ENCODE measurements around the gene ATXN7L3.
"Not testable (repeated sequence)": the region's sequence is repeated elsewhere in the genome, so short reads cannot be mapped to it uniquely, and the experiment has no call there.

The ATXN7L3 gene

DNA sequence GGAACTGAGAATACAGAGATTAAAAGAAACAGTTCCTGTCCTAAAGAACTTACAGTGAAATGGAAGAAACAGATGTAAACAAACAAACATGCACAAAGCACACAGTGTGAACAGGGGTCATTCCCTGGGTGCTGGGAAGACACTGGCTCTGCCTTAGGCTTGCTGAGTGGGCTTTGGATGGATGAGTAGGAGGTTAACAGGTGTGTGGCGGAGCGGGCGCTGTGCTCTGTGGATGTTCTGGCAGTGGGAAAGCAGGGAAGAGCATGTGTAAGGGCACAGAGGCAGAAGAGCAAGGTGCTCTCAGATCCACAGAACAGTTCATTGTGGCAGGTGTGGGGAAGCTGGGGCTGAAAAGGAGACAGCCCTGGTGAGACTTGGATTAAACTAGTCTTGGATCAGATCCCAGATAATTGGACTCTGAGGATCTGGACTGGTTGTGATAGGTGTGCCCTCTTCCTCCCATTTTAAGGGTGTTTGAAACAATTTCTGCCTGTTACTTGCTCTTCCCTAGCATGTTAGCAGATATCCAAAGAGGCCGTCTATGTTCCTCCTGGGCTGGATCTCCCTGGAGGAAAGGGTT is 49.8 kb downstream of the ATXN7L3 start:
- TF ChIP-seq, protein P1, sequence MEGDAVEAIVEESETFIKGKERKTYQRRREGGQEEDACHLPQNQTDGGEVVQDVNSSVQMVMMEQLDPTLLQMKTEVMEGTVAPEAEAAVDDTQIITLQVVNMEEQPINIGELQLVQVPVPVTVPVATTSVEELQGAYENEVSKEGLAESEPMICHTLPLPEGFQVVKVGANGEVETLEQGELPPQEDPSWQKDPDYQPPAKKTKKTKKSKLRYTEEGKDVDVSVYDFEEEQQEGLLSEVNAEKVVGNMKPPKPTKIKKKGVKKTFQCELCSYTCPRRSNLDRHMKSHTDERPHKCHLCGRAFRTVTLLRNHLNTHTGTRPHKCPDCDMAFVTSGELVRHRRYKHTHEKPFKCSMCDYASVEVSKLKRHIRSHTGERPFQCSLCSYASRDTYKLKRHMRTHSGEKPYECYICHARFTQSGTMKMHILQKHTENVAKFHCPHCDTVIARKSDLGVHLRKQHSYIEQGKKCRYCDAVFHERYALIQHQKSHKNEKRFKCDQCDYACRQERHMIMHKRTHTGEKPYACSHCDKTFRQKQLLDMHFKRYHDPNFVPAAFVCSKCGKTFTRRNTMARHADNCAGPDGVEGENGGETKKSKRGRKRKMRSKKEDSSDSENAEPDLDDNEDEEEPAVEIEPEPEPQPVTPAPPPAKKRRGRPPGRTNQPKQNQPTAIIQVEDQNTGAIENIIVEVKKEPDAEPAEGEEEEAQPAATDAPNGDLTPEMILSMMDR (IDR thresholded peaks at IDR 0.05; ENCODE audit: borderline replicate concordance, control extremely low read depth, extremely low read depth, insufficient read depth, missing control alignments) = no peak
- DNase-seq (ENCODE audit: low spot score) = no peak
- in situ Hi-C loops (cut with MboI; ENCODE audit: low sequenced_read_pairs, unreplicated experiment) = loop anchor here (25.0 kb wide), 1 partner anchor 213 kb away; the partner anchor contains the start of gene PPY

DNA sequence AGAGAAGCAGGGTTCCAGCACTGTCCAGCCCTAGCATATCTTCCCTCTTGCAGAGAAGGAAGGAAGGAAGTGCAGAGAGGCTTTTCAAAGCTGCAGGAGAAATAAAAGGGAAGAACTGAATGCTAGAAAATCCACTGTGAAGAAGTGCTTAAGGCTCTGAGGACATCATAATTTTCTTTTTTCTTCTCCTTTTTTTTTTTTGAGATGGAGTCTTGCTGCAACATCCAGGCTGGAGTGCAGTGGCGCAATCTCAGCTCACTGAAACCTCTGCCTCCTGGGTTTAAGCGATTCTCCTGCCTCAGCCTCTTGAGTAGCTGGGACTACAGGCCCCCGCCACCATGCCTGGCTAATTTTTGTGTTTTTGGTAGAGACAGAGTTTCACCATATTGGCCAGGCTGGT is 50.6 kb downstream of the ATXN7L3 start:
- in situ Hi-C loops (cut with MboI; ENCODE audit: low sequenced_read_pairs, unreplicated experiment); DNase-seq (ENCODE audit: low spot score): not testable (repeated sequence)

DNA sequence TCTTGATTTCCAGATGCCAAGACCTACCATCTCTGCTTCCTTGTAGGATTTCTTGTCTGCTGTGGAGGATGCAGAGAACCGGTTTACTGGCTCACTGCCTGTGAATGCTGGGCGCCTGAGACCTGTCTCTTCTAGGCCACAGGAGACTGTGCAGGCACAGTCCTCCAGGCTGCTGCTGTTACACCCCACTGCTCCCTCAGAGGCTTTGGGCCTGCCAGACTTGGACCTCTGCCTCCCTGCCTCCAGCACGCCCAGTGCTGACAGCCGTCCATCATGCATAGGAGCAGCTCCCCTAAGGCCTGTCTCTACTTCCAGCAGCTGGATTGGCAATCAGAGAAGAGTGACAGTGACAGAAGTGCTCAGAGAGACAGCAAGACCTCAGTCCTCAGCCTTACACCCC is 51.9 kb downstream of the ATXN7L3 start:
- TF ChIP-seq, protein P1 (IDR thresholded peaks at IDR 0.05; ENCODE audit: borderline replicate concordance, control extremely low read depth, extremely low read depth, insufficient read depth, missing control alignments) = no peak
- DNase-seq (ENCODE audit: low spot score) = no peak
- in situ Hi-C loops (cut with MboI; ENCODE audit: low sequenced_read_pairs, unreplicated experiment) = no loop called here

DNA sequence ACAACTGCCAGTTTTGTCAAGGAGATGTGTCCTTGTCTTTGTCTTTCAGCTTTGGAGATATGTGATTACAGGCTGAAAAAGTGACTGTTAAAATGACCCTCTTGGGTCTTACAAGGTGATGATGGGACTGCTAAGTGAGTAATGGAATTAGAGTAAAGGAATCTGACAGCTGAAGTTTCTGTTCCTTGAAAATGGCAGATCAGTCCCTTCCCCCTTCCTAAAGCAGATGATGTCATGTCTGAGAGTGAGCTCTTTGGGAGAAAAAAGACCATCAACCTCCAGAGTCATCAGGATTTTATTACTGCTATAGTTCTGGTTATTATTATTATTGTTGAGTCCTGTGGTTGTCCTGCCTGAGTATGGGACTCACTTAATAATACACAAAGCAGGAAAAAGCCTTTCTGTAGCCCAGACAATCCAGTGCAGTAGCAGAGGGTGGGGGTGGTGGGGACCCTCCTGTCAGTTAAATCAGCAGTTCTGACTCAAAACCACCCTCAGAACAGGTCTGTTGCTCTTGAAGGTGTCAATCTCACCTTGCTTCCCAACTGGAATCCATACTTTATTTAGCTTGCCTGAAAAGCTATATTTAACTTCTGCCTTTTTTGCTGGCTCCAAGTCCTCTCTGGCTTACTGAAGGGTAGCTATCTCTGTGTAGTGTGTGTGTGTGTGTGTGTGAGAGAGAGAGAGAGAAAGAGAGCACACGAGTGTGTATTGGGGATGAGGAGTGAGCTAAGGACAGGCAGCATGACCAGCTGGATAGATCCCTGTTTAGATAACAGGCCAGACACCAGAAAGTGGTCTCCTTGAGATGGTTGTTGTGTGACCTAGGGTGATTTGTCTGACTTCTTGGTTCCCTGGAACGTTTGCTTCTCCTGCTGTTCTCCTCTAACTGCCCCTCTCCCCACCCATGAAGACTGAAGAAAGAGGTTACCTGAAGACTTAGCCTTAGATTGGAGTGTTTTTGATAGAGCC is 53.0 kb downstream of the ATXN7L3 start:
- TF ChIP-seq, protein P1 (IDR thresholded peaks at IDR 0.05; ENCODE audit: borderline replicate concordance, control extremely low read depth, extremely low read depth, insufficient read depth, missing control alignments) = no peak
- in situ Hi-C loops (cut with MboI; ENCODE audit: low sequenced_read_pairs, unreplicated experiment) = no loop called here
- DNase-seq (ENCODE audit: low spot score) = no peak

DNA sequence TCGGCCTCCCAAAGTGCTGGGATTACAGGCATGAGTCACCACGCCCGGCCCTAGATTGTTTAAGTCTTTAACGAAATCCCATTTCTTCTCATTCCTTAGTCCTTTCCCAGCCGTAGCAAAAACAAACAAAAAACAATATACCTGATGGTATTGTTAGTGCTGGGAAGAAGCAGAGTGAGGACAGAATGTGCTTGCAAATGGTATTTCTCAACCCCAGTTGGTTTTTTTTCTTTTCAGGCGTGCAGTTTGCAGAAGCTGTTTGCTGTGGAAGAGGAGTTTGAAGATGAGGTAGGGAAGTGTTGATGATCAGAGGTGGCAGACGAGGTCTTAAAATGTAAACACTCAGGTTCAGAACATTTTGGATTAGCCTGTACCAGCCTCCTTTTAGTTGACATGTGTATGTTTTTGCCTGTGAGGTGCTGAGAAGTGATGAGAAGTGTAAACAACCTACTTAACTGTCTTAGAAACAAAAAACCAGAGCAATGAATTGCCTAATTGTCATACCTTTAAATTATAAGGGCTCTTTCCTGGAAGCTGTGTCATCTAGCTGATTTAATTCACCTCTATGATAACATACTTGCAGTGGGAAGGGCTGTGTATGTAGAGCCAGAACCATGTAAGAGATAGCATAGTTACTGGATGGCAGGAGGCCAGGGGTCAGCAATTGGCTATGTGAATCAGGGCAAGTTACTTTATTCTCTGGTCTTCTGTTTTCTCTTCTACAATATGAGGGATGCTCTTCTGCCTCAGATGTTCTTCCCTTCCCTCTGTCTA is 54.5 kb downstream of the ATXN7L3 start:
- in situ Hi-C loops (cut with MboI; ENCODE audit: low sequenced_read_pairs, unreplicated experiment) = no loop called here
- no peak for DNase-seq (ENCODE audit: low spot score)
- TF ChIP-seq, protein P1 (IDR thresholded peaks at IDR 0.05; ENCODE audit: borderline replicate concordance, control extremely low read depth, extremely low read depth, insufficient read depth, missing control alignments) = no peak

DNA sequence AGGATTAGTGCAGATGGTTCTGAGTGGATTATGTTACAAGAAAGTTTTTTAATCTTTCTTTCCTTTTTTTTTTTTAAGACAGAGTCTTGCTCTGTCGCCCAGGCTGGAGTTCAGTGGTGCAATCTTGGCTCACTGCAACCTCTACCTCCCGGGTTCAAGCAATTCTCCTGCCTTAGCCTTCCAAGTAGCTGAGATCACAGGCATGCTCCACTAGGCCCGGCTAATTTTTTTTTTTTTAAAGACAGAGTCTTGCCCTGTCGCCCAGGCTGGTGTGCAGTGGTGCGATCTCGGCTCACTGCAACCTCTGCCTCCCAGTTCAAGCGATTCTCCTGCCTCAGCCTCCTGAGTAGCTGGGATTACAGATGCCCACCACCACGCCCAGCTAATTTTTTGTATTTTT is 55.8 kb downstream of the ATXN7L3 start:
- DNase-seq (ENCODE audit: low spot score); in situ Hi-C loops (cut with MboI; ENCODE audit: low sequenced_read_pairs, unreplicated experiment): not testable (repeated sequence)
